Measurements from ENCODE around the gene ZNF768. TPM values are rescaled to one million over a fixed set of nuclear protein-coding genes. Genes with fewer than 3 reads are reported as not detected.

Gene ZNF768
- total and polyA plus RNA-seq, 2 of the 13 experiments (the other 11 are each of a cell fraction or from before 2014, with no cell fraction given), result 26.7 to 34.4 TPM

DNA sequence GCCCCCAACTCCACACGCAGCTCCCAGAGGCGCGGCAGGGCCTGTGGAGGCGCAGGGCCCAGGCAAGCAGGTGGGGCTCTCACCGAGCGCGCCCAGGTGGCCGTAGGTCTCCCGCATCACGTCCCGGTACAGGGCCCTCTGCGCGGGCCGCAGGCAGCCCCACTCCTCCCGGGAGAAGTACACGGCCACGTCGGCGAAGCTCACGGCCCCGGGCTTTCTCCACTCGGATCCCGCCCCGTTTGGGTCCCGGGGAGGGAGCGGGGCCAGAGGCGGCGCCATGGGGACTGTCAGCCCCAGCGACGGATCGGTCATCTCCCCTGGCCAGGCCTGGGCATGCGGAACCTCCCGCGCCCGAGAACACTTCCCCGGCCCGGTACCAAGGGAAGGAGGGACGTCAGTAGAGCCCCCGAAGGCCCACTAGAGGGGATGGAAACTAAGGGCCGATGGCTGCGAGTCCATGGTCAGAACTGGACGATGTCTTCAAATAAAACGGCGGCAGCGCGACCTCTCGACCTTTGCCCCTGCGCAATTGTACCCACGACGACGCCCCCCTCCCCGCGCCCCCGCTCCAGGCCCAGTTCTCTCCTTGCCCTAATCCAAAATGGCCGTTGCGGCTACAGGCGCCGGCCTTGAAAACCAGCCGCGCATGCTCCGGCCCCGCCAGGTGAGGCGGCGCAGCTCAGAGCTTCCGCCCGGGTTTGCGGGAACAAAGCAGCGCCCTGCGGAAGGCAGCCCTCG lies 8.2 kb upstream of the ZNF768 start, which contains the start of gene ZNF747 (continued):
- TF ChIP-seq, protein P1, sequence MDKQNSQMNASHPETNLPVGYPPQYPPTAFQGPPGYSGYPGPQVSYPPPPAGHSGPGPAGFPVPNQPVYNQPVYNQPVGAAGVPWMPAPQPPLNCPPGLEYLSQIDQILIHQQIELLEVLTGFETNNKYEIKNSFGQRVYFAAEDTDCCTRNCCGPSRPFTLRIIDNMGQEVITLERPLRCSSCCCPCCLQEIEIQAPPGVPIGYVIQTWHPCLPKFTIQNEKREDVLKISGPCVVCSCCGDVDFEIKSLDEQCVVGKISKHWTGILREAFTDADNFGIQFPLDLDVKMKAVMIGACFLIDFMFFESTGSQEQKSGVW (CRISPR knock-in tag; IDR thresholded peaks at IDR 0.05; ENCODE audit: borderline replicate concordance), result peak; percentile 60; the same call in 1 of the 2 replicates
- TF ChIP-seq TP53 (CRISPR knock-in tag; conservative IDR thresholded peaks at IDR 0.05) (peak; percentile 7; the same call in 1 of the 2 replicates), ZBTB7A (CRISPR knock-in tag; IDR thresholded peaks at IDR 0.05) (peak; percentile 82; the same call in 1 of the 2 replicates), SIN3A (IDR thresholded peaks at IDR 0.05; ENCODE audit: borderline replicate concordance, low read depth, low read length) (peak; percentile 92; the same call in 1 of the 2 replicates), ZNF292 (CRISPR knock-in tag; IDR thresholded peaks at IDR 0.05; ENCODE audit: borderline replicate concordance, low read depth) (peak; percentile 77), NFATC3 (CRISPR knock-in tag; IDR thresholded peaks at IDR 0.05) (peak; percentile 53; the same call in 1 of the 2 replicates), ZNF225 (CRISPR knock-in tag; IDR thresholded peaks at IDR 0.05) (peak; percentile 76), ZNF343 (CRISPR knock-in tag; IDR thresholded peaks at IDR 0.05) (no peak), CENPT (CRISPR knock-in tag; IDR thresholded peaks at IDR 0.05; ENCODE audit: low read depth) (peak; percentile 16; the same call in 1 of the 2 replicates), ZNF484 (CRISPR knock-in tag; IDR thresholded peaks at IDR 0.05; ENCODE audit: borderline replicate concordance, low read depth) (peak; percentile 90; the same call in 1 of the 2 replicates), RBM39 (IDR thresholded peaks at IDR 0.05; ENCODE audit: low read depth, low read length, poor library complexity, severe bottlenecking) (peak; percentile 86), PPARG (CRISPR knock-in tag; conservative IDR thresholded peaks at IDR 0.05) (peak; percentile 80), IKZF1 (IDR thresholded peaks at IDR 0.05) (no peak), ATAD3A (CRISPR knock-in tag; IDR thresholded peaks at IDR 0.05) (no peak)
- TF ChIP-seq, protein P2, sequence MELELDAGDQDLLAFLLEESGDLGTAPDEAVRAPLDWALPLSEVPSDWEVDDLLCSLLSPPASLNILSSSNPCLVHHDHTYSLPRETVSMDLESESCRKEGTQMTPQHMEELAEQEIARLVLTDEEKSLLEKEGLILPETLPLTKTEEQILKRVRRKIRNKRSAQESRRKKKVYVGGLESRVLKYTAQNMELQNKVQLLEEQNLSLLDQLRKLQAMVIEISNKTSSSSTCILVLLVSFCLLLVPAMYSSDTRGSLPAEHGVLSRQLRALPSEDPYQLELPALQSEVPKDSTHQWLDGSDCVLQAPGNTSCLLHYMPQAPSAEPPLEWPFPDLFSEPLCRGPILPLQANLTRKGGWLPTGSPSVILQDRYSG (CRISPR knock-in tag; IDR thresholded peaks at IDR 0.05), result no peak
- TF ChIP-seq, protein P3, sequence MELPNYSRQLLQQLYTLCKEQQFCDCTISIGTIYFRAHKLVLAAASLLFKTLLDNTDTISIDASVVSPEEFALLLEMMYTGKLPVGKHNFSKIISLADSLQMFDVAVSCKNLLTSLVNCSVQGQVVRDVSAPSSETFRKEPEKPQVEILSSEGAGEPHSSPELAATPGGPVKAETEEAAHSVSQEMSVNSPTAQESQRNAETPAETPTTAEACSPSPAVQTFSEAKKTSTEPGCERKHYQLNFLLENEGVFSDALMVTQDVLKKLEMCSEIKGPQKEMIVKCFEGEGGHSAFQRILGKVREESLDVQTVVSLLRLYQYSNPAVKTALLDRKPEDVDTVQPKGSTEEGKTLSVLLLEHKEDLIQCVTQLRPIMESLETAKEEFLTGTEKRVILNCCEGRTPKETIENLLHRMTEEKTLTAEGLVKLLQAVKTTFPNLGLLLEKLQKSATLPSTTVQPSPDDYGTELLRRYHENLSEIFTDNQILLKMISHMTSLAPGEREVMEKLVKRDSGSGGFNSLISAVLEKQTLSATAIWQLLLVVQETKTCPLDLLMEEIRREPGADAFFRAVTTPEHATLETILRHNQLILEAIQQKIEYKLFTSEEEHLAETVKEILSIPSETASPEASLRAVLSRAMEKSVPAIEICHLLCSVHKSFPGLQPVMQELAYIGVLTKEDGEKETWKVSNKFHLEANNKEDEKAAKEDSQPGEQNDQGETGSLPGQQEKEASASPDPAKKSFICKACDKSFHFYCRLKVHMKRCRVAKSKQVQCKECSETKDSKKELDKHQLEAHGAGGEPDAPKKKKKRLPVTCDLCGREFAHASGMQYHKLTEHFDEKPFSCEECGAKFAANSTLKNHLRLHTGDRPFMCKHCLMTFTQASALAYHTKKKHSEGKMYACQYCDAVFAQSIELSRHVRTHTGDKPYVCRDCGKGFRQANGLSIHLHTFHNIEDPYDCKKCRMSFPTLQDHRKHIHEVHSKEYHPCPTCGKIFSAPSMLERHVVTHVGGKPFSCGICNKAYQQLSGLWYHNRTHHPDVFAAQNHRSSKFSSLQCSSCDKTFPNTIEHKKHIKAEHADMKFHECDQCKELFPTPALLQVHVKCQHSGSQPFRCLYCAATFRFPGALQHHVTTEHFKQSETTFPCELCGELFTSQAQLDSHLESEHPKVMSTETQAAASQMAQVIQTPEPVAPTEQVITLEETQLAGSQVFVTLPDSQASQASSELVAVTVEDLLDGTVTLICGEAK (IDR thresholded peaks at IDR 0.05), result 0 out of 2 replicates have a peak, but pooled peaks have one; percentile 16
- TF ChIP-seq, protein P3 (CRISPR knock-in tag; IDR thresholded peaks at IDR 0.05), result peak; percentile 66
- TF ChIP-seq, protein P4, sequence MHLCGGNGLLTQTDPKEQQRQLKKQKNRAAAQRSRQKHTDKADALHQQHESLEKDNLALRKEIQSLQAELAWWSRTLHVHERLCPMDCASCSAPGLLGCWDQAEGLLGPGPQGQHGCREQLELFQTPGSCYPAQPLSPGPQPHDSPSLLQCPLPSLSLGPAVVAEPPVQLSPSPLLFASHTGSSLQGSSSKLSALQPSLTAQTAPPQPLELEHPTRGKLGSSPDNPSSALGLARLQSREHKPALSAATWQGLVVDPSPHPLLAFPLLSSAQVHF (CRISPR knock-in tag; IDR thresholded peaks at IDR 0.05), result peak; percentile 71; the same call in 1 of the 2 replicates

Data from HepG2 (cell line).